ENCODE data around the gene ARHGEF4. TPM values are rescaled to one million over a fixed set of nuclear protein-coding genes. Genes with fewer than 3 reads are reported as not detected.
"Not testable (repeated sequence)": the region's sequence is repeated elsewhere in the genome, so short reads cannot be mapped to it uniquely, and the experiment has no call there.

The ARHGEF4 gene
- total and polyA plus RNA-seq, 4 donors = 1.1 to 6.9 (median 2.2) TPM

- H3K27ac ChIP-seq (ENCODE audit: low read depth in 1 of 2, low read length in 2 of 2) = no peak overlapping the region
- DNase-seq (no peak), ATAC-seq (ENCODE audit: low FRiP score) (no peak)
- peaks cover 0 to 2% of the 10 kb centered on the region in 2 donors for H3K4me1 ChIP-seq (ENCODE audit: control insufficient read depth in 1 of 2, insufficient read depth in 2 of 2, low read length in 2 of 2)
- H3K4me3 ChIP-seq (ENCODE audit: low read length in 2 of 2) = no peak overlapping the region
- H3K9me3 ChIP-seq (ENCODE audit: control insufficient read depth, low read length) = no peaks in the 10 kb centered on the region
- WGBS, 2 donors = 73 to 78% methylated on average over 14 of the region's 14 CpGs
- intact Hi-C loops (cut with DNase I) = no loop called here
- H3K27me3 ChIP-seq (ENCODE audit: control insufficient read depth in 1 of 2, insufficient read depth in 2 of 2, low read length in 1 of 2) = no peaks in the 10 kb centered on the region
- H3K36me3 ChIP-seq (ENCODE audit: control insufficient read depth in 1 of 2, insufficient read depth in 2 of 2, low read length in 1 of 2) = no peaks in the 10 kb centered on the region
These were observed 228.1 kb downstream of the ARHGEF4 start for GRCh38 chr2:131064589-131065512.

GRCh38 chr2:131067465-131068125 is 230.9 kb downstream of the ARHGEF4 start:
- Histone ChIP-seq H3K27me3 (ENCODE audit: control insufficient read depth in 1 of 2, insufficient read depth in 2 of 2, low read length in 1 of 2) (no peaks in the 10 kb centered on the region), H3K27ac (ENCODE audit: low read depth in 1 of 2, low read length in 2 of 2) (no peak overlapping the region), H3K4me3 (ENCODE audit: low read length in 2 of 2) (no peak overlapping the region), H3K36me3 (ENCODE audit: control insufficient read depth in 1 of 2, insufficient read depth in 2 of 2, low read length in 1 of 2) (no peaks in the 10 kb centered on the region), H3K9me3 (ENCODE audit: control insufficient read depth, low read length) (no peaks in the 10 kb centered on the region), H3K4me1 (ENCODE audit: control insufficient read depth in 1 of 2, insufficient read depth in 2 of 2, low read length in 2 of 2) (peaks cover 0 to 2% of the 10 kb centered on the region in 2 donors)
- no peak for ATAC-seq (ENCODE audit: low FRiP score)
- DNase-seq = no peak
- intact Hi-C loops (cut with DNase I) = no loop called here
- WGBS, 2 donors = 52 to 57% methylated on average over 2 of the region's 2 CpGs

- H3K9me3 ChIP-seq (ENCODE audit: control insufficient read depth, low read length); H3K4me3 ChIP-seq (ENCODE audit: low read length in 2 of 2); ATAC-seq (ENCODE audit: low FRiP score); H3K36me3 ChIP-seq (ENCODE audit: control insufficient read depth in 1 of 2, insufficient read depth in 2 of 2, low read length in 1 of 2); DNase-seq; H3K27me3 ChIP-seq (ENCODE audit: control insufficient read depth in 1 of 2, insufficient read depth in 2 of 2, low read length in 1 of 2); H3K4me1 ChIP-seq (ENCODE audit: control insufficient read depth in 1 of 2, insufficient read depth in 2 of 2, low read length in 2 of 2); intact Hi-C loops (cut with DNase I); H3K27ac ChIP-seq (ENCODE audit: low read depth in 1 of 2, low read length in 2 of 2): not testable (repeated sequence)
- WGBS, 2 donors = 92 to 93% methylated on average over 6 of the region's 6 CpGs
These were observed 231.5 kb downstream of the ARHGEF4 start for GRCh38 chr2:131068172-131068571.

DNA sequence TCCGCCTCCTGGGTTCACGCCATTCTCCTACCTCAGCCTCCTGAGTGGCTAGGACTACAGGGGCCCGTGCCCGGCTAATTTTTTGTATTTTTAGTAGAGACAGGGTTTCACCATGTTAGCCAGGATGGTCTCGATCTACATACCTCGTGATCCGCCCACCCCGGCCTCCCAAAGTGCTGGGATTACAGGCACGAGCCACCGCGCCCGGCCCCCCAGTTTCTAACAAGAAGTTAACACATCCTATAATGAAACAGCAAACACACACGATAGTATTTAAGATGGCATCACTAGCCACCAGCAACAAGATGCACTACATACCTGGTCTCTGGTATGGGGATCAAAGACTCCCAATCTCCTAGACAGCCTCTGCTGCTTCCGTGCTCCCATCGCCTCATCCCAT is 238.9 kb downstream of the ARHGEF4 start:
- H3K4me1 ChIP-seq (ENCODE audit: control insufficient read depth in 1 of 2, insufficient read depth in 2 of 2, low read length in 2 of 2); DNase-seq; H3K36me3 ChIP-seq (ENCODE audit: control insufficient read depth in 1 of 2, insufficient read depth in 2 of 2, low read length in 1 of 2); ATAC-seq (ENCODE audit: low FRiP score); H3K27me3 ChIP-seq (ENCODE audit: control insufficient read depth in 1 of 2, insufficient read depth in 2 of 2, low read length in 1 of 2); intact Hi-C loops (cut with DNase I); H3K27ac ChIP-seq (ENCODE audit: low read depth in 1 of 2, low read length in 2 of 2); H3K4me3 ChIP-seq (ENCODE audit: low read length in 2 of 2); H3K9me3 ChIP-seq (ENCODE audit: control insufficient read depth, low read length): not testable (repeated sequence)
- WGBS, 2 donors = 96 to 98% methylated on average over 15 of the region's 15 CpGs

- WGBS, 2 donors = 82 to 83% methylated on average over 5 of the region's 5 CpGs
- Histone ChIP-seq H3K27ac (ENCODE audit: low read depth in 1 of 2, low read length in 2 of 2) (no peak overlapping the region), H3K4me1 (ENCODE audit: control insufficient read depth in 1 of 2, insufficient read depth in 2 of 2, low read length in 2 of 2) (no peaks in the 10 kb centered on the region), H3K4me3 (ENCODE audit: low read length in 2 of 2) (no peak overlapping the region), H3K27me3 (ENCODE audit: control insufficient read depth in 1 of 2, insufficient read depth in 2 of 2, low read length in 1 of 2) (no peaks in the 10 kb centered on the region), H3K36me3 (ENCODE audit: control insufficient read depth in 1 of 2, insufficient read depth in 2 of 2, low read length in 1 of 2) (peaks cover 3% of the 10 kb centered on the region in 2 donors), H3K9me3 (ENCODE audit: control insufficient read depth, low read length) (no peaks in the 10 kb centered on the region)
- intact Hi-C loops (cut with DNase I) = no loop called here
- DNase-seq = no peak
- no peak for ATAC-seq (ENCODE audit: low FRiP score)
These were observed 240.0 kb downstream of the ARHGEF4 start for GRCh38 chr2:131076707-131077106.

DNA sequence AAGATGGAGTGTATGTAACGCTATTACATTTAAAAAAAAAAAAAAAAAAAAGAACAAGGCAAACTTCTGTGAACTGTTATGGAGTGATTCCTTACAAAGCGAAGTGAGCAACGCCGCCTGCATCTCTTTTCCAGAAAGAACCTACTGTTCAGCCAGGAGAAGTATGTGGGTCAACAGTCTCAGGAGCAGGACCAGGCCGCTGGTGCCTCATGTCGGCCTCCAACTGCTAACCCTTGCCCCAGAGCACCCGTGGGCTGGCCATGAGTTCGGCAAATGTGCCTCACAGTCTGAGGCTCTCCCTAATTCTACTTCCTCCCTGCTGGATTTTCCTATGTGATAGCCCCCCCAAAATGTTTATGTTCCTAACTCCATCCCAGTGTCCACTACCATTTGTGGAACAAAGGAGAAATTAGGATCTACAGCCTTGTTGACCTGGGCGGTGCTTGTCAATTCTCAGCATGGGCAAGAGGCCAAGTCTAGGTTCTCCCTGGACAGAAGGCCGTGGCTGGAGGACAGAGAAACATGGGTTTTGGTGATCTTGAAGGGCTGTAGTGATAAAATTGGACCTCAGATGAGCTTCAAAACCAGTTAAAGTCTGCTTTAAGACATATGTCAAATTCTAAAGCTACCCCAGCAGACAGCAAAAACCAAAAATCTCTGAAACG is 240.6 kb downstream of the ARHGEF4 start:
- Histone ChIP-seq H3K36me3 (ENCODE audit: control insufficient read depth in 1 of 2, insufficient read depth in 2 of 2, low read length in 1 of 2) (peaks cover 3 to 4% of the 10 kb centered on the region in 2 donors), H3K4me1 (ENCODE audit: control insufficient read depth in 1 of 2, insufficient read depth in 2 of 2, low read length in 2 of 2) (no peaks in the 10 kb centered on the region), H3K4me3 (ENCODE audit: low read length in 2 of 2) (no peak overlapping the region), H3K27ac (ENCODE audit: low read depth in 1 of 2, low read length in 2 of 2) (no peak overlapping the region), H3K9me3 (ENCODE audit: control insufficient read depth, low read length) (no peaks in the 10 kb centered on the region), H3K27me3 (ENCODE audit: control insufficient read depth in 1 of 2, insufficient read depth in 2 of 2, low read length in 1 of 2) (no peaks in the 10 kb centered on the region)
- DNase-seq (no peak), ATAC-seq (ENCODE audit: low FRiP score) (no peak)
- 86 to 88% methylated on average over 11 of the region's 11 CpGs for WGBS, 2 donors
- intact Hi-C loops (cut with DNase I) = no loop called here

DNA sequence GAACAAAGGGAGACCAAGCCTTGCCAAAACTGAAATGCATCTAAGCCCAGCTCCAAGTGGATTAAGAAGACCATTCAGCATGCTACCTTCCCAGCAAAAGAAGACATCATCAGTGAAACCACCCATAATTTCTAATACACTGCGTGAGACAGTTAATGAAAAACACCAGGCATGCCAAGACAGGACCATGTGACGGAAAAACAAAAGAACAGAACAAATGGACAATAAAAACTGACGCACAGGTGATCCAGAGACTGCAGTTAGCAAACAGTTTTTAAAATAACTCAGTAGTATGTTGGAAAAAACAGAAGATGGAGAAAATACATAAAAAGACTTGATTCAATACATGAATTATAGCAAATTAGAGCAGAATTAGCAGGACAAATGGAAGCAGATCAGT is 241.3 kb downstream of the ARHGEF4 start:
- WGBS, 2 donors = 88 to 90% methylated on average over 3 of the region's 3 CpGs
- peaks cover 3 to 4% of the 10 kb centered on the region in 2 donors for H3K36me3 ChIP-seq (ENCODE audit: control insufficient read depth in 1 of 2, insufficient read depth in 2 of 2, low read length in 1 of 2)

DNA sequence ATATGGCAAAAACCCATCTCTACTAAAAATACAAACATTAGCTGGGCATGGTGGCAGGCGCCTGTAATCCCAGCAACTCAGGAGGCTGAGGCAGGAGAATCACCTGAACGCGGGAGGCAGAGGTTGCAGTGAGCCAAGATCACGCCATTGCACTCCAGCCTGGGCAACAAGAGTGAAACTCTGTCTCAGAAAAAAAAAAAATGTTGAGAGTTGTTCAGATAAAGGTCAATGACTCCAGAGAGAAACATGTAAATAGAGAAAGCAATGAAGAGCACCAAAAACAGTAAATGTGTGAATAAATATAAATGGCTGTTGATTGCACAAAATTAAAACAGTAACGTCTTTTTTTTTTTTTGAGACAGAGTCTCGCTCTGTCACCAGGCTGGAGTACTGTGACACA is 243.2 kb downstream of the ARHGEF4 start:
- H3K9me3 ChIP-seq (ENCODE audit: control insufficient read depth, low read length); intact Hi-C loops (cut with DNase I); H3K4me3 ChIP-seq (ENCODE audit: low read length in 2 of 2); H3K36me3 ChIP-seq (ENCODE audit: control insufficient read depth in 1 of 2, insufficient read depth in 2 of 2, low read length in 1 of 2); H3K27me3 ChIP-seq (ENCODE audit: control insufficient read depth in 1 of 2, insufficient read depth in 2 of 2, low read length in 1 of 2); DNase-seq; H3K27ac ChIP-seq (ENCODE audit: low read depth in 1 of 2, low read length in 2 of 2); ATAC-seq (ENCODE audit: low FRiP score); H3K4me1 ChIP-seq (ENCODE audit: control insufficient read depth in 1 of 2, insufficient read depth in 2 of 2, low read length in 2 of 2): not testable (repeated sequence)
- WGBS, 2 donors = 90% methylated on average over 6 of the region's 6 CpGs

More for the DNA sequence above, 241.3 kb downstream of the ARHGEF4 start:
- Histone ChIP-seq H3K27ac (ENCODE audit: low read depth in 1 of 2, low read length in 2 of 2) (no peak overlapping the region), H3K9me3 (ENCODE audit: control insufficient read depth, low read length) (no peaks in the 10 kb centered on the region), H3K27me3 (ENCODE audit: control insufficient read depth in 1 of 2, insufficient read depth in 2 of 2, low read length in 1 of 2) (no peaks in the 10 kb centered on the region), H3K4me3 (ENCODE audit: low read length in 2 of 2) (no peak overlapping the region), H3K4me1 (ENCODE audit: control insufficient read depth in 1 of 2, insufficient read depth in 2 of 2, low read length in 2 of 2) (no peaks in the 10 kb centered on the region)
- intact Hi-C loops (cut with DNase I) = no loop called here
- no peak for DNase-seq
- no peak for ATAC-seq (ENCODE audit: low FRiP score)

Data from aorta (tissue), 5 donors.